ENCODE data around the gene FBXL2.

The FBXL2 gene

DNA sequence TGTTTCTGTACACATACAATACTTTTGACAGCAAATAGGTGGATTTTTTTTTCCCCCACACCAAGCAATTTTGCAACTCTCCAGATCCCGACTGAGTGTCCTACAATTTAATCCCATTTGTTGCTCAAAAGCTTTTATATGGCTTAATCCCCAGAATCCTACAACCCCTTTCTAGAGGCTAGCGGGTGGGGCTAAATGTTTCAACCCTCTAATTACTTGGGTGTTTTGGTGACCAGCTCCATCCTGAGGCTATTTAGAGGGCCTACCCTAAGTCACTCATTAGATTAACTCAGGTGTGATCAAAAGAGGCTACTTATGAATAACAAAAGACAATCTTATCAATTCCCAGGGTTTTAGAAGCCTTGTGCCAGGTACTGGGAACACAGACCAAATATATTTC lies 21.0 kb upstream of the FBXL2 start:
- H3K4me2 ChIP-seq (ENCODE audit: low read length): no peak overlapping the region
- H3K23ac ChIP-seq (ENCODE audit: low read length): no peak overlapping the region
- no peak overlapping the region for H2AK5ac ChIP-seq (ENCODE audit: low read length)
- WGBS (ENCODE audit: extremely low coverage, insufficient coverage, low lambda C conversion rate): no CpG with 5 or more reads among the region's 2 CpGs
- no peaks in the 10 kb centered on the region for H3K79me1 ChIP-seq (ENCODE audit: low read length)
- no peak overlapping the region for H4K5ac ChIP-seq (ENCODE audit: low read length)
- DNase-seq: no peak
- H2BK5ac ChIP-seq (ENCODE audit: low read length): no peak overlapping the region
- no peak overlapping the region for H3K4ac ChIP-seq (ENCODE audit: low read depth, low read length)
- H2BK120ac ChIP-seq (ENCODE audit: low read depth, low read length): no peak overlapping the region
- no peak overlapping the region for H3K18ac ChIP-seq (ENCODE audit: low read length)
- H4K8ac ChIP-seq (ENCODE audit: low read depth, low read length): no peak overlapping the region
- H3K56ac ChIP-seq (ENCODE audit: low read length): no peak overlapping the region
- no peaks in the 10 kb centered on the region for H3K4me1 ChIP-seq (ENCODE audit: control insufficient read depth, low read depth, low read length)
- no peak overlapping the region for H3K27ac ChIP-seq (ENCODE audit: low read depth, low read length)
- H3K27me3 ChIP-seq (ENCODE audit: insufficient read depth, low read length, poor library complexity): no peaks in the 10 kb centered on the region
- no peak overlapping the region for H2BK15ac ChIP-seq (replicated peaks; ENCODE audit: low read depth)
- no peaks in the 10 kb centered on the region for H3K79me2 ChIP-seq (ENCODE audit: control insufficient read depth, insufficient read depth, low read length)
- no peak overlapping the region for H3K4me3 ChIP-seq (ENCODE audit: low read length)
- no peaks in the 10 kb centered on the region for H3K36me3 ChIP-seq (ENCODE audit: control insufficient read depth, insufficient read depth, low read length)
- no peak overlapping the region for H3K9ac ChIP-seq (ENCODE audit: low read length)

GRCh38 chr3:33260104-33260503 lies 17.1 kb upstream of the FBXL2 start:
- Histone ChIP-seq H3K27ac (ENCODE audit: low read depth, low read length) (no peak overlapping the region), H3K4me3 (ENCODE audit: low read length) (no peak overlapping the region), H3K79me1 (ENCODE audit: low read length) (no peaks in the 10 kb centered on the region), H2BK15ac (replicated peaks; ENCODE audit: low read depth) (no peak overlapping the region), H3K18ac (ENCODE audit: low read length) (no peak overlapping the region), H3K9ac (ENCODE audit: low read length) (no peak overlapping the region), H3K36me3 (ENCODE audit: control insufficient read depth, insufficient read depth, low read length) (no peaks in the 10 kb centered on the region), H3K79me2 (ENCODE audit: control insufficient read depth, insufficient read depth, low read length) (no peaks in the 10 kb centered on the region), H3K27me3 (ENCODE audit: insufficient read depth, low read length, poor library complexity) (no peaks in the 10 kb centered on the region), H4K8ac (ENCODE audit: low read depth, low read length) (no peak overlapping the region), H4K5ac (ENCODE audit: low read length) (no peak overlapping the region), H2BK5ac (ENCODE audit: low read length) (no peak overlapping the region), H3K4ac (ENCODE audit: low read depth, low read length) (no peak overlapping the region), H2AK5ac (ENCODE audit: low read length) (no peak overlapping the region), H3K23ac (ENCODE audit: low read length) (no peak overlapping the region), H3K56ac (ENCODE audit: low read length) (no peak overlapping the region), H3K4me2 (ENCODE audit: low read length) (no peak overlapping the region), H2BK120ac (ENCODE audit: low read depth, low read length) (no peak overlapping the region), H3K4me1 (ENCODE audit: control insufficient read depth, low read depth, low read length) (no peaks in the 10 kb centered on the region)
- no CpG with 5 or more reads among the region's 5 CpGs for WGBS (ENCODE audit: extremely low coverage, insufficient coverage, low lambda C conversion rate)
- no peak for DNase-seq

- no CpG with 5 or more reads among the region's 3 CpGs for WGBS (ENCODE audit: extremely low coverage, insufficient coverage, low lambda C conversion rate)
- no peak overlapping the region for H3K9ac ChIP-seq (ENCODE audit: low read length)
Observed at GRCh38 chr3:33269385-33269784, 7.9 kb upstream of the FBXL2 start.

GRCh38 chr3:33271324-33271723 lies 5.9 kb upstream of the FBXL2 start:
- no CpG with 5 or more reads among the region's 4 CpGs for WGBS (ENCODE audit: extremely low coverage, insufficient coverage, low lambda C conversion rate)
- H3K18ac ChIP-seq (ENCODE audit: low read length): no peak overlapping the region
- no peaks in the 10 kb centered on the region for H3K36me3 ChIP-seq (ENCODE audit: control insufficient read depth, insufficient read depth, low read length)
- no peak overlapping the region for H3K4me2 ChIP-seq (ENCODE audit: low read length)
- H3K4ac ChIP-seq (ENCODE audit: low read depth, low read length): no peak overlapping the region
- no peak overlapping the region for H3K56ac ChIP-seq (ENCODE audit: low read length)
- no peaks in the 10 kb centered on the region for H3K4me1 ChIP-seq (ENCODE audit: control insufficient read depth, low read depth, low read length)
- no peak overlapping the region for H2BK120ac ChIP-seq (ENCODE audit: low read depth, low read length)
- H3K79me2 ChIP-seq (ENCODE audit: control insufficient read depth, insufficient read depth, low read length): no peaks in the 10 kb centered on the region
- no peak for DNase-seq
- no peak overlapping the region for H3K4me3 ChIP-seq (ENCODE audit: low read length)
- H3K27me3 ChIP-seq (ENCODE audit: insufficient read depth, low read length, poor library complexity): no peaks in the 10 kb centered on the region
- H3K9ac ChIP-seq (ENCODE audit: low read length): no peak overlapping the region
- no peak overlapping the region for H2AK5ac ChIP-seq (ENCODE audit: low read length)
- no peak overlapping the region for H2BK5ac ChIP-seq (ENCODE audit: low read length)
- no peak overlapping the region for H4K8ac ChIP-seq (ENCODE audit: low read depth, low read length)
- H3K23ac ChIP-seq (ENCODE audit: low read length): no peak overlapping the region
- no peak overlapping the region for H4K5ac ChIP-seq (ENCODE audit: low read length)
- H2BK15ac ChIP-seq (replicated peaks; ENCODE audit: low read depth): no peak overlapping the region
- H3K27ac ChIP-seq (ENCODE audit: low read depth, low read length): no peak overlapping the region
- H3K79me1 ChIP-seq (ENCODE audit: low read length): no peaks in the 10 kb centered on the region

More at GRCh38 chr3:33269385-33269784, 7.9 kb upstream of the FBXL2 start:
- Histone ChIP-seq H2BK5ac (ENCODE audit: low read length) (no peak overlapping the region), H3K4me1 (ENCODE audit: control insufficient read depth, low read depth, low read length) (no peaks in the 10 kb centered on the region), H3K27me3 (ENCODE audit: insufficient read depth, low read length, poor library complexity) (no peaks in the 10 kb centered on the region), H3K36me3 (ENCODE audit: control insufficient read depth, insufficient read depth, low read length) (no peaks in the 10 kb centered on the region), H4K8ac (ENCODE audit: low read depth, low read length) (no peak overlapping the region), H2AK5ac (ENCODE audit: low read length) (no peak overlapping the region), H2BK15ac (replicated peaks; ENCODE audit: low read depth) (no peak overlapping the region), H3K4me3 (ENCODE audit: low read length) (no peak overlapping the region), H3K23ac (ENCODE audit: low read length) (no peak overlapping the region), H3K4ac (ENCODE audit: low read depth, low read length) (no peak overlapping the region), H3K27ac (ENCODE audit: low read depth, low read length) (no peak overlapping the region), H3K79me2 (ENCODE audit: control insufficient read depth, insufficient read depth, low read length) (no peaks in the 10 kb centered on the region), H3K79me1 (ENCODE audit: low read length) (no peaks in the 10 kb centered on the region), H3K56ac (ENCODE audit: low read length) (no peak overlapping the region), H3K18ac (ENCODE audit: low read length) (no peak overlapping the region), H4K5ac (ENCODE audit: low read length) (no peak overlapping the region), H2BK120ac (ENCODE audit: low read depth, low read length) (no peak overlapping the region), H3K4me2 (ENCODE audit: low read length) (no peak overlapping the region)
- no peak for DNase-seq

- Histone ChIP-seq H2BK15ac (replicated peaks; ENCODE audit: low read depth) (no peak overlapping the region), H3K79me1 (ENCODE audit: low read length) (no peaks in the 10 kb centered on the region), H4K8ac (ENCODE audit: low read depth, low read length) (no peak overlapping the region), H3K4me2 (ENCODE audit: low read length) (no peak overlapping the region), H2BK5ac (ENCODE audit: low read length) (no peak overlapping the region), H3K4me3 (ENCODE audit: low read length) (no peak overlapping the region), H3K4ac (ENCODE audit: low read depth, low read length) (no peak overlapping the region), H4K5ac (ENCODE audit: low read length) (no peak overlapping the region), H3K4me1 (ENCODE audit: control insufficient read depth, low read depth, low read length) (peaks cover 5% of the 10 kb centered on the region), H3K36me3 (ENCODE audit: control insufficient read depth, insufficient read depth, low read length) (no peaks in the 10 kb centered on the region), H3K23ac (ENCODE audit: low read length) (no peak overlapping the region), H2AK5ac (ENCODE audit: low read length) (no peak overlapping the region), H3K27ac (ENCODE audit: low read depth, low read length) (no peak overlapping the region), H2BK120ac (ENCODE audit: low read depth, low read length) (no peak overlapping the region), H3K18ac (ENCODE audit: low read length) (no peak overlapping the region), H3K27me3 (ENCODE audit: insufficient read depth, low read length, poor library complexity) (no peaks in the 10 kb centered on the region), H3K79me2 (ENCODE audit: control insufficient read depth, insufficient read depth, low read length) (no peaks in the 10 kb centered on the region), H3K56ac (ENCODE audit: low read length) (no peak overlapping the region), H3K9ac (ENCODE audit: low read length) (no peak overlapping the region)
- WGBS (ENCODE audit: extremely low coverage, insufficient coverage, low lambda C conversion rate): no CpG with 5 or more reads among the region's 3 CpGs
- no peak for DNase-seq
Observed at GRCh38 chr3:33273628-33274027, 3.6 kb upstream of the FBXL2 start.

DNA sequence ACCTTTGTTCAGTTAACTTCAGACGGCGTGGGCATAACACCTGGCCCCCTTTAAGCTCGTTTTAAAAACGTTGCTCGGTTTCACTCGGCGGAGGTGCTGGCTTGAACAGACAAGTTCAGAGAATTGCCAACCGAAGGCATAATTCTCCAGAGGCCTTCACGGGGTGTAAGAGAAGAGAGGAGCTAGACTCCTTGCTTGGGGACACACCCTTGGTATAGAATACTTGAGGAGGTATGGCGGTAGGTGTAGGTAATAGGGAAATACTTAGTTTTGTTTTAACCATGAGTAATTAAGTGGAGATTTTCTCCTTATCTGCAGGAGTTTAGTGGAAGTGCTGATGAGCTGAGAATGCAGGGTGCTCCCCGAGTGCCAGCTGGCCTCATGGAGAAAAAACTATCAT lies 921 bp downstream of the FBXL2 start:
- no peak overlapping the region for H2BK120ac ChIP-seq (ENCODE audit: low read depth, low read length)
- peaks cover 5% of the 10 kb centered on the region for H3K4me1 ChIP-seq (ENCODE audit: control insufficient read depth, low read depth, low read length)
- H3K4me3 ChIP-seq (ENCODE audit: low read length): peak overlapping the region; percentile 10
- H3K9ac ChIP-seq (ENCODE audit: low read length): peak overlapping the region; percentile 51
- DNase-seq: peak; percentile 30
- no peak overlapping the region for H3K23ac ChIP-seq (ENCODE audit: low read length)
- H2BK5ac ChIP-seq (ENCODE audit: low read length): no peak overlapping the region
- H2AK5ac ChIP-seq (ENCODE audit: low read length): no peak overlapping the region
- no peak overlapping the region for H3K27ac ChIP-seq (ENCODE audit: low read depth, low read length)
- no peak overlapping the region for H3K4ac ChIP-seq (ENCODE audit: low read depth, low read length)
- H3K79me1 ChIP-seq (ENCODE audit: low read length): no peaks in the 10 kb centered on the region
- no peak overlapping the region for H3K18ac ChIP-seq (ENCODE audit: low read length)
- no peaks in the 10 kb centered on the region for H3K79me2 ChIP-seq (ENCODE audit: control insufficient read depth, insufficient read depth, low read length)
- H4K5ac ChIP-seq (ENCODE audit: low read length): no peak overlapping the region
- no peaks in the 10 kb centered on the region for H3K36me3 ChIP-seq (ENCODE audit: control insufficient read depth, insufficient read depth, low read length)
- H4K8ac ChIP-seq (ENCODE audit: low read depth, low read length): peak overlapping the region; percentile 28
- peak overlapping the region; percentile 55 for H3K4me2 ChIP-seq (ENCODE audit: low read length)
- H3K56ac ChIP-seq (ENCODE audit: low read length): peak overlapping the region; percentile 44
- no peaks in the 10 kb centered on the region for H3K27me3 ChIP-seq (ENCODE audit: insufficient read depth, low read length, poor library complexity)
- no CpG with 5 or more reads among the region's 11 CpGs for WGBS (ENCODE audit: extremely low coverage, insufficient coverage, low lambda C conversion rate)
- H2BK15ac ChIP-seq (replicated peaks; ENCODE audit: low read depth): no peak overlapping the region
